Peyer's patch (tissue), 4 donors: Measurements from ENCODE around the gene LDB3. TPM values are rescaled to one million over a fixed set of nuclear protein-coding genes. Genes with fewer than 3 reads are reported as not detected.
A peak's percentile ranks its signal among the peaks of the same experiment; 100 is the strongest.

ENCODE experiments used
- DNase-seq, 3 donors: peaks; one replicate each; pipeline ENCODE4 v3.0.0-alpha.2; 2017 to 2019
- H3K27ac ChIP-seq, 4 donors: fragments of 200-600 bp; sonication (generic); one replicate each; pipeline ENCODE4 v1.5.1; 2016 to 2019
- H3K27me3 ChIP-seq, 2 donors: fragments of 200-600 bp; sonication (generic); one replicate each; pipeline ENCODE4 v1.5.1; 2019
- H3K36me3 ChIP-seq, 3 donors: fragments of 200-600 bp; sonication (generic); one replicate each; pipeline ENCODE4 v1.5.1; 2016 to 2019
- H3K4me1 ChIP-seq, 4 donors: fragments of 200-600 bp; sonication (generic); one replicate each; pipeline ENCODE4 v1.5.1; 2016 to 2019
- H3K4me3 ChIP-seq, 4 donors: fragments of 200-600 bp; sonication (generic); 1 replicate in 3 of 4; 2 replicates in 1 of 4; pipeline ENCODE4 v1.5.1; 2016 to 2019; ENCODE audit warnings: mild to moderate bottlenecking in 1 of 4
- H3K9me3 ChIP-seq, 4 donors: fragments of 200-600 bp; sonication (generic); one replicate each; pipeline ENCODE4 v1.5.1; 2016 to 2019; ENCODE audit warnings: mild to moderate bottlenecking in 1 of 4
- POLR2A ChIP-seq, 2 donors: fragments of 450-650 bp; IDR thresholded peaks; one replicate each; pipeline ENCODE4 v1.5.1; 2017; ENCODE audit warnings: antibody characterized with exemption in 2 of 2, mild to moderate bottlenecking in 2 of 2, moderate library complexity in 2 of 2
- total RNA-seq, 4 donors: library from RNA; depleted of rRNA; stranded (reverse); fragments of >200 nt; gene quantifications; one replicate each; pipeline ENCODE4 v1.1.0, GENCODE V29; 2016
- TF ChIP-seq, protein P1 (sequence below), 6 experiments: fragments of 450-650 bp in 4 of 6; fragments of 200-600 bp in 2 of 6; sonication (generic) in 1 of 6; IDR thresholded peaks; one replicate each; pipeline ENCODE4 v1.5.1; 2017 to 2019; ENCODE audit warnings: antibody characterized with exemption in 6 of 6, mild to moderate bottlenecking in 3 of 6, moderate library complexity in 1 of 6

Gene LDB3
- total RNA-seq, 4 donors from 2014 or later, result 1.3 to 9.1 (median 2.3) TPM

DNA sequence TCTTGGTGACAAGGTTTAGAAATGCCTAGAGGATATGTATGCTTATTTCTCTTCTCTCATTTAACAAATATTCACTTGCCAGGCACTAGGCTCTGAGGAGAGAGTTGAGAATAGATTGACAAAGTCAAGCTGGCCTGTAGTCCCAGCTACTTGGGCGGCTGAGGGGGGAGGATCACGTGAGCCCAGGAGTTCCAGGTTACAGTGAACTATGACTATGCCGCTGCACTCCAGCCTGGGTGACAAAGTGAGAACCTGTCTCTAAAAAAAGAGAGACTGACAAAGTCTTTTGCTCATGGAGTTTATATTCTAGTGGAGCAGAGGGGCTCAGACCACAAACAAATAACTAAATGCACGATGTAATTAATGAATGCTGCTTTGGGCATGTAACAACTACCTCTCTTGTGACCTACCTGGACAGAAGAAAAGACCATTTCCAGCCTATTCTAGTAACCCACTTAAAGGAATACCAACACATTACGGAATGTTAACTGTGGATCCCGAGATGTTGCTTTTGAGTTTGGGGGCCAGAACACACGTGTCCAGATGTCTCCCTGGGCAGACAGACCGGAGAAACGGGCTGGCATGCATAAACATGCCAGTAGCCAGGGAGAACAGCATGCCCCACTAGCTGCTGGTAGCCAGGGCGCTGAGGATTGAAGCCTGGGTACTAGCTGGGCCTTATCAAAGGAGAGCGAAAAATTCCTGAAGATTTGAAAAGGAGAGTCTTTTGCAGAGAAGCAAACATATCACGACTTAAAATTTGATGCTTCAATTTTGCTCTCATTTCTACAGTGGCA, 85.5 kb downstream of the LDB3 start:
- H3K27me3 ChIP-seq, result no peaks in the 10 kb centered on the region
- H3K27ac ChIP-seq, result peak overlapping the region in 1 of 4 donors; percentile 96
- peaks cover 0 to 16% (median 3%) of the 10 kb centered on the region in 4 donors for H3K4me1 ChIP-seq
- no peaks in the 10 kb centered on the region for H3K36me3 ChIP-seq
- H3K9me3 ChIP-seq, result no peaks in the 10 kb centered on the region
- H3K4me3 ChIP-seq, result no peak overlapping the region
- TF ChIP-seq, protein P1, sequence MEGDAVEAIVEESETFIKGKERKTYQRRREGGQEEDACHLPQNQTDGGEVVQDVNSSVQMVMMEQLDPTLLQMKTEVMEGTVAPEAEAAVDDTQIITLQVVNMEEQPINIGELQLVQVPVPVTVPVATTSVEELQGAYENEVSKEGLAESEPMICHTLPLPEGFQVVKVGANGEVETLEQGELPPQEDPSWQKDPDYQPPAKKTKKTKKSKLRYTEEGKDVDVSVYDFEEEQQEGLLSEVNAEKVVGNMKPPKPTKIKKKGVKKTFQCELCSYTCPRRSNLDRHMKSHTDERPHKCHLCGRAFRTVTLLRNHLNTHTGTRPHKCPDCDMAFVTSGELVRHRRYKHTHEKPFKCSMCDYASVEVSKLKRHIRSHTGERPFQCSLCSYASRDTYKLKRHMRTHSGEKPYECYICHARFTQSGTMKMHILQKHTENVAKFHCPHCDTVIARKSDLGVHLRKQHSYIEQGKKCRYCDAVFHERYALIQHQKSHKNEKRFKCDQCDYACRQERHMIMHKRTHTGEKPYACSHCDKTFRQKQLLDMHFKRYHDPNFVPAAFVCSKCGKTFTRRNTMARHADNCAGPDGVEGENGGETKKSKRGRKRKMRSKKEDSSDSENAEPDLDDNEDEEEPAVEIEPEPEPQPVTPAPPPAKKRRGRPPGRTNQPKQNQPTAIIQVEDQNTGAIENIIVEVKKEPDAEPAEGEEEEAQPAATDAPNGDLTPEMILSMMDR (IDR thresholded peaks at IDR 0.05), result no peak
- no peak for TF ChIP-seq POLR2A (IDR thresholded peaks at IDR 0.05)
- DNase-seq, result no peak

DNA sequence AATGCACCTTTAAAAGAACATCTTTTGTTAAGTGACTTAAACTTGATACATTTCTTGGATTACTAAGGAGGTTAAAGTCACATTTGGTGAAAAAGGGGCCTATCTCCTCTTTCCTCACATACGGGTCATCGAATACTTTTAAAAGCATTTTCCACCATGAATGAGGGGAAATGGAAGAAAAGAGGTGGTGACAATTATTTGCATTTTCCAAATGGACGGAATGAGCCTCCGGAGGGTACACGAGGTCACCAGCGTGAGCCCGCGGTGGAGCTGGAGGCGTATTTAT, 87.1 kb downstream of the LDB3 start:
- Histone ChIP-seq H3K27ac (peak overlapping the region; percentile 82 to 98 (median 94)), H3K9me3 (no peaks in the 10 kb centered on the region), H3K4me3 (peak overlapping the region; percentile 69 to 91 (median 84)), H3K27me3 (no peaks in the 10 kb centered on the region), H3K4me1 (peaks cover 0 to 22% (median 3%) of the 10 kb centered on the region in 4 donors), H3K36me3 (no peaks in the 10 kb centered on the region)
- TF ChIP-seq, protein P1 (IDR thresholded peaks at IDR 0.05), result no peak
- no peak for TF ChIP-seq POLR2A (IDR thresholded peaks at IDR 0.05)
- DNase-seq, result no peak

DNA sequence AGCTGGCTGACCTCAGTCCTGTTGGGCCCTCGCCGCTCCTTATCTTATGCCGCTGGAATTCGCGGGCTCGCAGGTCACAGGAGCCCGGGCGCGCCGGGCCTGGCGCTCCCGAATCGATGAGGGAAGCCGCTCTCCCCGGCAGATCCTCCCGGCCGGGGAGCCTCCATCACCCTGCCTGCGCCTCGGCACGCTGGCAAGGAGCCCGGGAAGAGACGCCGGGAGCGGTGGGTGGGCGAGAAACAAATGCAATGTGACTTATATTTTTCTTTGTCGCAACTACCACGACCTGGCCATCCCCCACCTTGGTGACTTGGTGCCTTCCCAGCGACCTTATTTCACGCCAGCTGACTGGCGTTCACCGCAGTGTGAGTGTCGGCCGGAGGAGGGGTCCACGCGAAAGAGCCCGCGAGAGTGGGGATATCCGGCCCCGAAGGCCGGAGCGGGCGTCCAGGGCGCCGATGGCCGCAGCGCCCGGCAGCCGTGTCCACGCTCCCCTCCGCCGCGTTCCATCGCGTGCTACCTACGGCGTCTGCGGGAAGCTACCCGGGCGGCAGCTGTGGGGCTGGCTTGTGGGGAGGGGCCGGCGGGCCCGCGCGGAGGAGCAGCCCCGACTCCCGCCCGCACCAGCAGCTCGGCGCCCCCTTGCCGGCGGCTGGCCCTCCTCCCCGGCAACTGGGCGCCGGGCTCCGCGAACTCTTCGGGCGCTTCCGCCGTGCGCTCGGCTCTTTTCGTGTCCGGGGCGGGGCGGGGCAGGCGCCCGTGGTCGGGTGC, 87.6 kb downstream of the LDB3 start:
- peaks cover 0 to 28% (median 3%) of the 10 kb centered on the region in 4 donors for H3K4me1 ChIP-seq
- peak; percentile 62 to 67 for TF ChIP-seq POLR2A (IDR thresholded peaks at IDR 0.05)
- TF ChIP-seq, protein P1 (IDR thresholded peaks at IDR 0.05), result no peak
- peak; percentile 81 to 94 (median 94) for DNase-seq
- peak overlapping the region; percentile 69 to 91 (median 84) for H3K4me3 ChIP-seq
- no peaks in the 10 kb centered on the region for H3K27me3 ChIP-seq
- no peaks in the 10 kb centered on the region for H3K36me3 ChIP-seq
- no peaks in the 10 kb centered on the region for H3K9me3 ChIP-seq
- H3K27ac ChIP-seq, result peak overlapping the region; percentile 82 to 98 (median 94)

DNA sequence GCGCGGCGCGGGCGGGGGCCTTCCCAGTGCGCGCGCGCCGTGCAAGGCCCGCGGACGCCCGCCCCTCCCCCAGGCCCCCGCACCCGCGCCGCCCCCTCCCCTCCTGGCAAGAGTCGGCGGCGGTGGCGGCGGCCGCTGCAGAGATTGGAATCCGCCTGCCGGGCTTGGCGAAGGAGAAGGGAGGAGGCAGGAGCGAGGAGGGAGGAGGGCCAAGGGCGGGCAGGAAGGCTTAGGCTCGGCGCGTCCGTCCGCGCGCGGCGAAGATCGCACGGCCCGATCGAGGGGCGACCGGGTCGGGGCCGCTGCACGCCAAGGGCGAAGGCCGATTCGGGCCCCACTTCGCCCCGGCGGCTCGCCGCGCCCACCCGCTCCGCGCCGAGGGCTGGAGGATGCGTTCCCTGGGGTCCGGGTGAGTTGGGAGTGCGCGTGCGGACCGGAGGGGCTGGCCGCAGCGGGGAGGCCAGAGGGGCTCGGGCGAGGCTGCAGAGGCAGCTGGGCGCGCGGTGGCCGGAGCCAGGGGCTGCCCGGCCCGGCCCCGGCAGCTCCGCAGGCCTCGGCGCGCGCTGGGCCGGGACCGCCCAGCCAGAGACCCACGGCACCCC, 88.3 kb downstream of the LDB3 start, which contains the start of gene BMPR1A:
Gene BMPR1A (plus strand): TSS at position 109 of the 602 bp plus-strand sequence. CDS start 119,400 bp downstream, outside the sequence.
- Histone ChIP-seq H3K36me3 (no peaks in the 10 kb centered on the region), H3K27me3 (no peaks in the 10 kb centered on the region), H3K27ac (peak within 1 kb of the TSS; percentile 82 to 98 (median 94)), H3K4me1 (peaks cover 0 to 33% (median 3%) of the 10 kb centered on the region in 4 donors), H3K4me3 (peak within 1 kb of the TSS; percentile 69 to 91 (median 84)), H3K9me3 (no peaks in the 10 kb centered on the region)
- no peak for TF ChIP-seq POLR2A (IDR thresholded peaks at IDR 0.05)
- TF ChIP-seq, protein P1 (IDR thresholded peaks at IDR 0.05), result no peak
- no peak for DNase-seq

DNA sequence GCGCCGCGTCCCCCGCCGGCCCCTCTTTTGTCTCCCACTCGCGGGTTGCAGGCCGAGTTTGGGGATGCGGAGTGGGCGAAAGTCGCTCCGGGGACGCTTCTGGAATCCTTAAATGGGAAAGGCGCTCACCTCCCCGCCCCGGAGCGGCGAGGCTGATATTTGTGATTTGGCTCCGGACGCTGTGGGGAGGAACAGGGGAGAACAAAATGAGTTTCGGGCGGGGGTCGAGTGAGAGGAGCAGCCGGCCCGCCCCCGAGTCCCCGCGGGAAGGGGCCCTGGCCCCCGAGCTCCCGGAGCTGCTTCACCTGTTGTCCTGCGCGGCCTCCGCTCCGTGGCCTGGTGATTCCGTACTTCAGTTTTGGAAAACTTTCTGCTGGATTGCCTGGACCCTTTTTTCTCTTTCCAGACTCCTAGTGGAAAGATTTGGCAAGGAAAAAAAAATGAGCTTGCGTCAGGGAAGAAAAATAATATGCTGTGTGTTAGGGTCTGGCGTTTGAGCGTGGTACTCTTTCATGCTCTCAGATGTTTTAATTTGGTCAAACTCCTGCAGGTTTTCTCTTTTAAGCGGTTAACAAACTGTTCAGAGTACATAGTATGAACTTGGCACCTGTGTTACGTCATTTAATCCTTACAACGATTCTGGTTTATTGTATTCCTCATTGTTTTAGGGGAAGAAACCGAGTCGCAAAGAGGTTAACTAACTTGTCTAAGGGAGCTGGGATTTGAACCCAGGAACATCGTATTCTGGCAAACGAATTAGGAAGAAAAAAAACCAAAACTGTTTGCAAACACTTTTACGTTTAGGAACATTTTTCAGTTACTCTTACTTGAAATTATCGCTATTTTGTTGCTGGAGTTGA, 89.0 kb downstream of the LDB3 start:
- DNase-seq, result peak; percentile 23 to 63 (median 53)
- Histone ChIP-seq H3K4me3 (peak overlapping the region; percentile 69 to 91 (median 84)), H3K27ac (peak overlapping the region; percentile 82 to 98 (median 94)), H3K36me3 (no peaks in the 10 kb centered on the region), H3K27me3 (no peaks in the 10 kb centered on the region), H3K4me1 (peaks cover 0 to 36% (median 3%) of the 10 kb centered on the region in 4 donors), H3K9me3 (no peaks in the 10 kb centered on the region)
- TF ChIP-seq, protein P1 (IDR thresholded peaks at IDR 0.05), result peak in 3 of 6 experiments; percentile 20 to 42 (median 39)
- TF ChIP-seq POLR2A (IDR thresholded peaks at IDR 0.05), result peak in 1 of 2 donors; percentile 34
